Fibroblast of lung (primary cell): ENCODE measurements around the gene EIF4H. TPM values are rescaled to one million over a fixed set of nuclear protein-coding genes. Genes with fewer than 3 reads are reported as not detected.

Experiments
- DNase-seq, 2 donors: peaks; one replicate each; pipeline versions ENCODE4 v3.0.0 to v3.0.0-alpha.2; 2010; ENCODE audit warnings: low read depth in 2 of 2
- H2AFZ ChIP-seq: 2 replicates; pipeline ENCODE4 v1.5.1; 2012; ENCODE audit warnings: low read length, control low read depth, inconsistent platforms
- H3K27ac ChIP-seq: 2 replicates; pipeline ENCODE4 v1.5.1; 2011; ENCODE audit warnings: low read length, control low read depth; ENCODE audit not compliant: insufficient read depth
- H3K27me3 ChIP-seq: 2 replicates; pipeline ENCODE4 v1.5.1; 2011; ENCODE audit warnings: mild to moderate bottlenecking, low read length; ENCODE audit not compliant: control insufficient read depth, insufficient read depth
- H3K36me3 ChIP-seq: 2 replicates; pipeline ENCODE4 v1.5.1; 2011; ENCODE audit warnings: low read length; ENCODE audit not compliant: control insufficient read depth, insufficient read depth
- H3K4me1 ChIP-seq: 2 replicates; pipeline ENCODE4 v1.5.1; 2011; ENCODE audit warnings: low read length; ENCODE audit not compliant: control insufficient read depth, insufficient read depth; ENCODE audit errors: extremely low read depth
- H3K4me2 ChIP-seq: 2 replicates; pipeline ENCODE4 v1.5.1; 2011; ENCODE audit warnings: low read length, control low read depth; ENCODE audit not compliant: insufficient read depth; ENCODE audit errors: extremely low read depth
- H3K4me3 ChIP-seq, 4 experiments: fragments of 200-600 bp in 1 of 4; sonication (generic) in 1 of 4; replicated peaks in 1 of 4; 2 replicates each; pipeline ENCODE4 v1.5.1; 2011 to 2016; ENCODE audit warnings: low read length in 4 of 4, low read depth in 3 of 4, mild to moderate bottlenecking in 3 of 4, control low read depth in 2 of 4, inconsistent platforms in 1 of 4, mixed read lengths in 1 of 4; ENCODE audit not compliant: insufficient read depth in 1 of 4; ENCODE audit errors: control extremely low read depth in 1 of 4
- H3K79me2 ChIP-seq: 2 replicates; pipeline ENCODE4 v1.5.1; 2012; ENCODE audit warnings: mild to moderate bottlenecking, low read length, inconsistent platforms; ENCODE audit not compliant: control insufficient read depth, insufficient read depth
- H3K9ac ChIP-seq: 2 replicates; pipeline ENCODE4 v1.5.1; 2011; ENCODE audit warnings: mild to moderate bottlenecking, low read length, control low read depth; ENCODE audit not compliant: insufficient read depth
- H3K9me3 ChIP-seq: 2 replicates; pipeline ENCODE4 v1.5.1; 2012; ENCODE audit warnings: low read depth, low read length; ENCODE audit not compliant: control insufficient read depth, insufficient read depth
- H4K20me1 ChIP-seq: 2 replicates; pipeline ENCODE4 v1.5.1; 2011; ENCODE audit warnings: low read length; ENCODE audit not compliant: control insufficient read depth, insufficient read depth; ENCODE audit errors: extremely low read depth
- EZH2 ChIP-seq: IDR thresholded peaks from 2 replicates; pipeline ENCODE4 v1.5.1; 2012; ENCODE audit warnings: low read length, control low read depth, mild to moderate bottlenecking; ENCODE audit errors: missing control alignments
- polyA plus RNA-seq, 2 donors: library from polyadenylated mRNA; depleted of rRNA in 1 of 2; stranded (reverse) in 1 of 2; unstranded in 1 of 2; fragments of >200 nt; gene quantifications; 2 replicates each; pipeline ENCODE4 v1.2.1, GENCODE V29; 2011 to 2012; ENCODE audit warnings: missing spikeins in 1 of 2
- total RNA-seq: library from RNA; depleted of rRNA; stranded (reverse); fragments of >200 nt; gene quantifications from 2 replicates; pipeline ENCODE4 v1.2.1, GENCODE V29; 2014
- TF ChIP-seq, protein P1 (sequence below), 2 donors: IDR thresholded peaks in 1 of 2; conservative IDR thresholded peaks in 1 of 2; 1 replicate in 1 of 2; 2 replicates in 1 of 2; pipeline ENCODE4 v1.5.1; 2011 to 2012; ENCODE audit warnings: low read length in 2 of 2, control low read depth in 1 of 2, inconsistent platforms in 1 of 2, low read depth in 1 of 2, mild to moderate bottlenecking in 1 of 2

Gene EIF4H
- total and polyA plus RNA-seq, 2 donors (not counting 1 experiment from before 2014, with no cell fraction given): 292 to 361 TPM

DNA sequence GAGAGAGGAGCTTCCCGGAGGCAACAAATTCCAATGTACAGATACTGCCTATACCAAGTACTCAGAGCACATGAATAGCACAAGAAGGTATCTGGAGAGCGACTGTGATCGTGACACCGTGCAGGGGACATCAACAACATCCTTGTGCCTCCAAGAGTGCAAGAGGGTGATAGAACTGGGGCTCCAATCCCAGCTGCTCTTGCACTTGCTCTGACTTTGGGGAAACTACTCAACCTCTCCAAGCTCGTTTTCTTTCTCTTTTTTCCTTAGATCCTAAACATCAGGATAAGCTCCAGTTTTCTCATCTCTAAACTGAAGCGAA lies 67.9 kb downstream of the EIF4H start:
- H3K9me3 ChIP-seq: no peaks in the 10 kb centered on the region
- DNase-seq: no peak
- no peak overlapping the region for H2AFZ ChIP-seq
- peaks cover 3% of the 10 kb centered on the region for H3K4me1 ChIP-seq
- H3K36me3 ChIP-seq: peaks cover 14% of the 10 kb centered on the region
- H3K27ac ChIP-seq: peak overlapping the region; percentile 28
- no peaks in the 10 kb centered on the region for H4K20me1 ChIP-seq
- H3K4me3 ChIP-seq: no peak overlapping the region
- no peaks in the 10 kb centered on the region for H3K27me3 ChIP-seq
- no peak for TF ChIP-seq EZH2
- TF ChIP-seq, protein P1, sequence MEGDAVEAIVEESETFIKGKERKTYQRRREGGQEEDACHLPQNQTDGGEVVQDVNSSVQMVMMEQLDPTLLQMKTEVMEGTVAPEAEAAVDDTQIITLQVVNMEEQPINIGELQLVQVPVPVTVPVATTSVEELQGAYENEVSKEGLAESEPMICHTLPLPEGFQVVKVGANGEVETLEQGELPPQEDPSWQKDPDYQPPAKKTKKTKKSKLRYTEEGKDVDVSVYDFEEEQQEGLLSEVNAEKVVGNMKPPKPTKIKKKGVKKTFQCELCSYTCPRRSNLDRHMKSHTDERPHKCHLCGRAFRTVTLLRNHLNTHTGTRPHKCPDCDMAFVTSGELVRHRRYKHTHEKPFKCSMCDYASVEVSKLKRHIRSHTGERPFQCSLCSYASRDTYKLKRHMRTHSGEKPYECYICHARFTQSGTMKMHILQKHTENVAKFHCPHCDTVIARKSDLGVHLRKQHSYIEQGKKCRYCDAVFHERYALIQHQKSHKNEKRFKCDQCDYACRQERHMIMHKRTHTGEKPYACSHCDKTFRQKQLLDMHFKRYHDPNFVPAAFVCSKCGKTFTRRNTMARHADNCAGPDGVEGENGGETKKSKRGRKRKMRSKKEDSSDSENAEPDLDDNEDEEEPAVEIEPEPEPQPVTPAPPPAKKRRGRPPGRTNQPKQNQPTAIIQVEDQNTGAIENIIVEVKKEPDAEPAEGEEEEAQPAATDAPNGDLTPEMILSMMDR (conservative IDR thresholded peaks at IDR 0.05 in 1 of 2, IDR thresholded peaks at IDR 0.05 in 1 of 2; ENCODE audit: low read depth in 1 of 2, low read length in 2 of 2): no peak
- no peaks in the 10 kb centered on the region for H3K79me2 ChIP-seq
- no peak overlapping the region for H3K9ac ChIP-seq
- H3K4me2 ChIP-seq: no peak overlapping the region

DNA sequence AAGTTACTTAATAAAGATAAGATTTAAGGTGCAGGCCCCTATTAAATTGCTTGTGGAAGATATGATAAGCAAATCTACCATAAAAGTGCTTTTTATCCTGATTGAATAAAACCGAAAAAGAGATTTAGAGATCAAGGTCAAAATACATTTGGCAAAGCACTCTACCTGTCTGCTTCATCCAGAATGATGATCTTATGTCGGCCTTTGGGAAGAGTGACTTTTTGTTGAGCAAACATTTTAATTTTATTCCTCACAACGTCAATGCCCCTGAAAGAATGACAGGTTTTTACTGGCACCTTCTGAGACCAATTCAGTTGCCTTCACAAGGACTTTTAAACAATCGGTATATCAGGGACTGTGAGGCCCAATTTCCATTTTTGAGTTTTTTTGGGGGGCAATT lies 72.3 kb downstream of the EIF4H start:
- Histone ChIP-seq H3K79me2 (no peaks in the 10 kb centered on the region), H3K9ac (no peak overlapping the region), H3K27me3 (no peaks in the 10 kb centered on the region), H2AFZ (no peak overlapping the region), H3K4me2 (no peak overlapping the region), H3K4me1 (peaks cover 3% of the 10 kb centered on the region), H4K20me1 (no peaks in the 10 kb centered on the region), H3K9me3 (no peaks in the 10 kb centered on the region), H3K4me3 (no peak overlapping the region), H3K36me3 (peaks cover 8% of the 10 kb centered on the region), H3K27ac (no peak overlapping the region)
- no peak for DNase-seq
- no peak for TF ChIP-seq EZH2
- TF ChIP-seq, protein P1 (conservative IDR thresholded peaks at IDR 0.05 in 1 of 2, IDR thresholded peaks at IDR 0.05 in 1 of 2; ENCODE audit: low read depth in 1 of 2, low read length in 2 of 2): no peak

Other genes starting within 250 kb of the EIF4H start
- 2.1 and 6.4 TPM in 2 replicates for gene ELN, start 146.2 kb upstream of the EIF4H start, total RNA-seq
- 1.9 and 11.0 TPM in 2 replicates for gene ELN, start 146.2 kb upstream of the EIF4H start, polyA plus RNA-seq
- 14.9 and 22.5 TPM in 2 replicates for gene LIMK1, start 90.6 kb upstream of the EIF4H start, total RNA-seq
- gene LIMK1, start 90.6 kb upstream of the EIF4H start, polyA plus RNA-seq: 22.5 and 40.2 TPM in 2 replicates
- gene LAT2, start 35.6 kb downstream of the EIF4H start, total RNA-seq: 0.26 and 0.50 TPM in 2 replicates
- gene LAT2, start 35.6 kb downstream of the EIF4H start, polyA plus RNA-seq: 0.34 and 0.36 TPM in 2 replicates
- 9.9 and 11.8 TPM in 2 replicates for gene RFC2, start 80.0 kb downstream of the EIF4H start, total RNA-seq
- gene RFC2, start 80.0 kb downstream of the EIF4H start, polyA plus RNA-seq: 19.6 and 33.2 TPM in 2 replicates
- gene CLIP2, start 115.1 kb downstream of the EIF4H start, total RNA-seq: 58.3 and 77.8 TPM in 2 replicates
- 9.6 and 13.1 TPM in 2 replicates for gene CLIP2, start 115.1 kb downstream of the EIF4H start, polyA plus RNA-seq